HepG2 (cell line): Measurements from ENCODE around the gene UBR1. TPM values are rescaled to one million over a fixed set of nuclear protein-coding genes. Genes with fewer than 3 reads are reported as not detected.

Experiments
- GFI1 ChIP-seq: sonication (generic); formaldehyde crosslinking; IDR thresholded peaks from 2 replicates; pipeline ENCODE4 v1.5.0; 2020; ENCODE audit warnings: missing genetic modification reagents, mild to moderate bottlenecking, borderline replicate concordance
- MAZ ChIP-seq, 2 experiments: sonication (generic) in 1 of 2; formaldehyde crosslinking in 1 of 2; IDR thresholded peaks; 2 replicates each; pipeline versions ENCODE4 v1.5.0 to v1.6.1; 2012 to 2020; ENCODE audit warnings: low read depth in 2 of 2, mild to moderate bottlenecking in 2 of 2, borderline replicate concordance in 1 of 2, improper control_type of control experiment in 1 of 2, low read length in 1 of 2, missing genetic modification reagents in 1 of 2, moderate library complexity in 1 of 2
- MBD4 ChIP-seq: IDR thresholded peaks from 2 replicates; pipeline ENCODE4 v1.6.1; 2012; ENCODE audit warnings: low read length, inconsistent platforms, borderline replicate concordance
- PLRG1 ChIP-seq: fragments of 450-650 bp; conservative IDR thresholded peaks from 2 replicates; pipeline ENCODE4 v1.6.1; 2016
- ZFP36 ChIP-seq: fragments of 150-350 bp; IDR thresholded peaks from 2 replicates; pipeline ENCODE4 v1.6.1; 2018; ENCODE audit warnings: borderline replicate concordance, low read length, low read depth; ENCODE audit not compliant: partially characterized antibody
- ZFP37 ChIP-seq: sonication (generic); formaldehyde crosslinking; IDR thresholded peaks from 2 replicates; pipeline ENCODE4 v1.4.0; 2020; ENCODE audit warnings: missing genetic modification reagents, borderline replicate concordance
- ZNF225 ChIP-seq: sonication (generic); formaldehyde crosslinking; IDR thresholded peaks from 2 replicates; pipeline ENCODE4 v1.4.0; 2020; ENCODE audit warnings: mild to moderate bottlenecking, missing genetic modification reagents
- ZNF335 ChIP-seq: sonication (generic); formaldehyde crosslinking; IDR thresholded peaks from 2 replicates; pipeline ENCODE4 v1.4.0; 2020; ENCODE audit warnings: missing genetic modification reagents
- ZNF660 ChIP-seq: sonication (generic); formaldehyde crosslinking; IDR thresholded peaks from 2 replicates; pipeline ENCODE4 v1.5.1; 2020; ENCODE audit warnings: mild to moderate bottlenecking, low read depth, missing genetic modification reagents, borderline replicate concordance
- ZNF883 ChIP-seq: sonication (generic); formaldehyde crosslinking; IDR thresholded peaks from 2 replicates; pipeline ENCODE4 v1.5.1; 2020; ENCODE audit warnings: mild to moderate bottlenecking, missing genetic modification reagents; ENCODE audit errors: not compliant biosample characterization
- polyA plus RNA-seq, 8 experiments: library from polyadenylated mRNA; depleted of rRNA in 3 of 8; stranded (reverse) in 7 of 8; unstranded in 1 of 8; fragments of >200 nt; fragmentation: Illumina TruSeq in 4 of 8; extraction: Trizol in 4 of 8; gene quantifications; 2 replicates each; pipeline versions ENCODE4 v1.2.1 to v1.2.3, GENCODE V29; 2011 to 2016; ENCODE audit warnings: low read depth in 4 of 8, missing spikeins in 1 of 8, mixed read lengths in 1 of 8; ENCODE audit not compliant: insufficient read depth in 1 of 8
- total RNA-seq, 5 experiments: library from RNA; depleted of rRNA; stranded (reverse); fragments of >200 nt; fragmentation: Illumina TruSeq; extraction: Trizol; gene quantifications; 2 replicates each; pipeline ENCODE4 v1.2.3, GENCODE V29; 2016; ENCODE audit warnings: low read depth in 1 of 5
- TF ChIP-seq, protein P1 (sequence below): sonication (generic); formaldehyde crosslinking; IDR thresholded peaks from 2 replicates; pipeline ENCODE4 v1.8.1; 2023; ENCODE audit warnings: mild to moderate bottlenecking, missing genetic modification reagents, borderline replicate concordance
- TF ChIP-seq, protein P2 (sequence below): IDR thresholded peaks from 2 replicates; pipeline ENCODE4 v1.6.1; 2018; ENCODE audit warnings: missing genetic modification reagents
- TF ChIP-seq, protein P3 (sequence below): sonication (generic); formaldehyde crosslinking; IDR thresholded peaks from 2 replicates; pipeline ENCODE4 v1.4.0; 2020; ENCODE audit warnings: missing genetic modification reagents

UBR1 gene
- total and polyA plus RNA-seq, 2 of the 13 experiments (the other 11 are each of a cell fraction or from before 2014, with no cell fraction given), result 6.4 to 18.0 TPM

DNA sequence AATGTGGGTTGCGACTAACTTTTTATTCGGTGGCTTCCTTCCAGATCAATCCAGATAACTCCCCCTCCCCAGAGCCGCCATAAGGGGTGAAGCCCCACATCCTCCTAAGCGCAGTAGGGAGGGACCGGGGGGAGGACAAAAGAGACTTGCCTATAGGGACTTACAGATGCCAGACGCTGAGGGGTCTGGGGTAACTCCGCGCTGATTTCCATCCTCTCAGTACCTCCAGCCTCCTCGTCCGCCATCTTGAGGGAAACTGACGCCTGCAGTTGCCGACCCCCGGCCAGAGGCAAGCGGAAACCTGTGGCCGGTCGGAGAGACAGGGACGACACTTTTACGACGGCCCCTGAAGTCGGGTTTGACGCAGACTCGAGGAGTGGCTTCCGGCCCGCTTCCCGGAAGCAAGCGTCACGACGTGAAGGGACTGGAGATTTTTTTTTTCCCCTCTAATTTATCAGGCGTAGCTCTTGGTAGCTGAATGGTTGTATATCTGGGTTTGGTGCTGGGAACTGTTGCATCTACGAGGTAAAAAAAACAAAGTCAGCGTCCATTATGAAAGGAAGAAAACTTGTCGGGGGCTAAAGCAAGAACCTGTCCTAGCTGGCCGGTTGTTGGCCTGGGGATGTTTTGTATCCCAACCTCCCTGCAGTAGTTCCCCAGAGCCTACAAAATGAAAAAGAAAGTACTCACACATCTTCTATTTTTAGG is at the start of gene UBR1 (continued):
- TF ChIP-seq, protein P1, sequence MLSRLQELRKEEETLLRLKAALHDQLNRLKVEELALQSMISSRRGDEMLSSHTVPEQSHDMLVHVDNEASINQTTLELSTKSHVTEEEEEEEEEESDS, result no peak
- TF ChIP-seq ZNF225 (CRISPR knock-in tag), result no peak
- TF ChIP-seq ZFP37, result 0 out of 2 replicates have a peak, but pooled peaks have one; percentile 19
- TF ChIP-seq GFI1 (CRISPR knock-in tag), result no peak
- TF ChIP-seq ZNF335 (CRISPR knock-in tag), result peak; percentile 54; the same call in 1 of the 2 replicates
- TF ChIP-seq, protein P2, sequence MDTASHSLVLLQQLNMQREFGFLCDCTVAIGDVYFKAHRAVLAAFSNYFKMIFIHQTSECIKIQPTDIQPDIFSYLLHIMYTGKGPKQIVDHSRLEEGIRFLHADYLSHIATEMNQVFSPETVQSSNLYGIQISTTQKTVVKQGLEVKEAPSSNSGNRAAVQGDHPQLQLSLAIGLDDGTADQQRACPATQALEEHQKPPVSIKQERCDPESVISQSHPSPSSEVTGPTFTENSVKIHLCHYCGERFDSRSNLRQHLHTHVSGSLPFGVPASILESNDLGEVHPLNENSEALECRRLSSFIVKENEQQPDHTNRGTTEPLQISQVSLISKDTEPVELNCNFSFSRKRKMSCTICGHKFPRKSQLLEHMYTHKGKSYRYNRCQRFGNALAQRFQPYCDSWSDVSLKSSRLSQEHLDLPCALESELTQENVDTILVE (CRISPR knock-in tag), result no peak
- TF ChIP-seq, protein P3, sequence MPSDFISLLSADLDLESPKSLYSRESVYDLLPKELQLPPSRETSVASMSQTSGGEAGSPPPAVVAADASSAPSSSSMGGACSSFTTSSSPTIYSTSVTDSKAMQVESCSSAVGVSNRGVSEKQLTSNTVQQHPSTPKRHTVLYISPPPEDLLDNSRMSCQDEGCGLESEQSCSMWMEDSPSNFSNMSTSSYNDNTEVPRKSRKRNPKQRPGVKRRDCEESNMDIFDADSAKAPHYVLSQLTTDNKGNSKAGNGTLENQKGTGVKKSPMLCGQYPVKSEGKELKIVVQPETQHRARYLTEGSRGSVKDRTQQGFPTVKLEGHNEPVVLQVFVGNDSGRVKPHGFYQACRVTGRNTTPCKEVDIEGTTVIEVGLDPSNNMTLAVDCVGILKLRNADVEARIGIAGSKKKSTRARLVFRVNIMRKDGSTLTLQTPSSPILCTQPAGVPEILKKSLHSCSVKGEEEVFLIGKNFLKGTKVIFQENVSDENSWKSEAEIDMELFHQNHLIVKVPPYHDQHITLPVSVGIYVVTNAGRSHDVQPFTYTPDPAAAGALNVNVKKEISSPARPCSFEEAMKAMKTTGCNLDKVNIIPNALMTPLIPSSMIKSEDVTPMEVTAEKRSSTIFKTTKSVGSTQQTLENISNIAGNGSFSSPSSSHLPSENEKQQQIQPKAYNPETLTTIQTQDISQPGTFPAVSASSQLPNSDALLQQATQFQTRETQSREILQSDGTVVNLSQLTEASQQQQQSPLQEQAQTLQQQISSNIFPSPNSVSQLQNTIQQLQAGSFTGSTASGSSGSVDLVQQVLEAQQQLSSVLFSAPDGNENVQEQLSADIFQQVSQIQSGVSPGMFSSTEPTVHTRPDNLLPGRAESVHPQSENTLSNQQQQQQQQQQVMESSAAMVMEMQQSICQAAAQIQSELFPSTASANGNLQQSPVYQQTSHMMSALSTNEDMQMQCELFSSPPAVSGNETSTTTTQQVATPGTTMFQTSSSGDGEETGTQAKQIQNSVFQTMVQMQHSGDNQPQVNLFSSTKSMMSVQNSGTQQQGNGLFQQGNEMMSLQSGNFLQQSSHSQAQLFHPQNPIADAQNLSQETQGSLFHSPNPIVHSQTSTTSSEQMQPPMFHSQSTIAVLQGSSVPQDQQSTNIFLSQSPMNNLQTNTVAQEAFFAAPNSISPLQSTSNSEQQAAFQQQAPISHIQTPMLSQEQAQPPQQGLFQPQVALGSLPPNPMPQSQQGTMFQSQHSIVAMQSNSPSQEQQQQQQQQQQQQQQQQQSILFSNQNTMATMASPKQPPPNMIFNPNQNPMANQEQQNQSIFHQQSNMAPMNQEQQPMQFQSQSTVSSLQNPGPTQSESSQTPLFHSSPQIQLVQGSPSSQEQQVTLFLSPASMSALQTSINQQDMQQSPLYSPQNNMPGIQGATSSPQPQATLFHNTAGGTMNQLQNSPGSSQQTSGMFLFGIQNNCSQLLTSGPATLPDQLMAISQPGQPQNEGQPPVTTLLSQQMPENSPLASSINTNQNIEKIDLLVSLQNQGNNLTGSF (CRISPR knock-in tag), result no peak
- no peak for TF ChIP-seq ZNF660
- TF ChIP-seq MAZ (IDR thresholded peaks at IDR 0.05; ENCODE audit: borderline replicate concordance, low read depth, low read length), result peak; percentile 47; the same call in 1 of the 2 replicates
- TF ChIP-seq MAZ (CRISPR knock-in tag; IDR thresholded peaks at IDR 0.05; ENCODE audit: low read depth), result peak; percentile 77; the same call in 1 of the 2 replicates
- TF ChIP-seq ZNF883 (CRISPR knock-in tag), result no peak
- TF ChIP-seq MBD4, result no peak
- TF ChIP-seq ZFP36, result no peak
- no peak for TF ChIP-seq PLRG1
